PC-9 (cell line): Measurements from ENCODE around the gene METTL15. TPM values are rescaled to one million over a fixed set of nuclear protein-coding genes. Genes with fewer than 3 reads are reported as not detected.

Source experiments
- BruUV-seq: library from RNA; stranded (reverse); fragments of 400-500 nt; replicated peaks from 2 replicates; lab custom pipeline; 2021; lab: Mats Ljungman, UMichigan
- CTCF ChIA-PET: fragments of 300-600 bp; sonication (Branson Sonifier 250); formaldehyde crosslinking; loops from one replicate; lab custom pipeline; 2022; ENCODE audit warnings: antibody characterized with exemption; lab: Charles Lee
- POLR2A ChIA-PET: fragments of 300-600 bp; sonication (Branson Sonifier 250); formaldehyde crosslinking; loops from one replicate; lab custom pipeline; 2022; ENCODE audit warnings: antibody characterized with exemption; ENCODE audit not compliant: unreplicated experiment; lab: Charles Lee
- DNase-seq, 2 experiments: peaks; one replicate each; pipeline versions ENCODE4 v3.0.0 to v3.0.0-alpha.2; 2015 to 2022; ENCODE audit warnings: mixed read lengths in 1 of 2
- H2AFZ ChIP-seq: fragments of 200-600 bp; sonication (generic); 2 replicates; pipeline ENCODE4 v1.8.1; 2017; ENCODE audit warnings: antibody characterized with exemption
- H3F3A ChIP-seq: fragments of 200-600 bp; sonication (generic); 2 replicates; pipeline ENCODE4 v1.8.1; 2017; ENCODE audit warnings: antibody characterized with exemption, mild to moderate bottlenecking, low read depth; ENCODE audit not compliant: insufficient read depth
- H3K27ac ChIP-seq: fragments of 200-600 bp; sonication (generic); 2 replicates; pipeline ENCODE4 v1.6.1; 2016; ENCODE audit warnings: mixed run types
- H3K27me3 ChIP-seq: fragments of 200-600 bp; sonication (generic); 2 replicates; pipeline ENCODE4 v1.6.1; 2016; ENCODE audit warnings: low read depth, mixed run types; ENCODE audit not compliant: insufficient read depth
- H3K36me3 ChIP-seq: fragments of 200-600 bp; sonication (generic); 2 replicates; pipeline ENCODE4 v1.6.1; 2016; ENCODE audit warnings: low read depth, mixed run types
- H3K4me1 ChIP-seq: fragments of 200-600 bp; sonication (generic); replicated peaks from 2 replicates; pipeline ENCODE4 v1.6.1; 2016; ENCODE audit warnings: mixed run types; ENCODE audit not compliant: insufficient read depth
- H3K4me2 ChIP-seq: fragments of 200-600 bp; sonication (generic); 2 replicates; pipeline ENCODE4 v1.6.1; 2017; ENCODE audit warnings: mixed run types
- H3K4me3 ChIP-seq: fragments of 200-600 bp; sonication (generic); 2 replicates; pipeline ENCODE4 v1.6.1; 2016; ENCODE audit warnings: mixed run types
- H3K79me2 ChIP-seq: fragments of 200-600 bp; sonication (generic); 2 replicates; pipeline ENCODE4 v1.6.1; 2017; ENCODE audit warnings: low read depth, mixed run types
- H3K9me2 ChIP-seq: fragments of 200-600 bp; sonication (generic); 2 replicates; pipeline ENCODE4 v1.8.1; 2017; ENCODE audit warnings: mild to moderate bottlenecking; ENCODE audit not compliant: insufficient read depth
- H3K9me3 ChIP-seq: fragments of 200-600 bp; sonication (generic); 2 replicates; pipeline ENCODE4 v1.8.1; 2016; ENCODE audit warnings: low read depth; ENCODE audit not compliant: insufficient read depth
- H4K20me1 ChIP-seq: fragments of 200-600 bp; sonication (generic); 2 replicates; pipeline ENCODE4 v1.8.1; 2017; ENCODE audit not compliant: insufficient read depth
- CTCF ChIP-seq: fragments of 200-600 bp; sonication (generic); conservative IDR thresholded peaks from 2 replicates; pipeline ENCODE4 v1.6.1; 2017; ENCODE audit warnings: mixed run types, antibody characterized with exemption, mild to moderate bottlenecking, moderate library complexity
- EZH2 ChIP-seq: fragments of 200-600 bp; sonication (generic); IDR thresholded peaks from 2 replicates; pipeline ENCODE4 v1.8.0; 2017; ENCODE audit warnings: antibody characterized with exemption, low read depth
- intact Hi-C: fragments of 100-400 bp; cut with micrococcal nuclease; formaldehyde crosslinking; loops from one replicate; pipeline ENCODE4 v1.10.0; 2022; ENCODE audit not compliant: unreplicated experiment
- total RNA-seq: library from RNA; stranded (reverse); gene quantifications from 2 replicates; pipeline ENCODE4 v1.2.3, GENCODE V29; 2021

The METTL15 gene
- total RNA-seq, 1 experiment from 2014 or later: 19.9 TPM

DNA sequence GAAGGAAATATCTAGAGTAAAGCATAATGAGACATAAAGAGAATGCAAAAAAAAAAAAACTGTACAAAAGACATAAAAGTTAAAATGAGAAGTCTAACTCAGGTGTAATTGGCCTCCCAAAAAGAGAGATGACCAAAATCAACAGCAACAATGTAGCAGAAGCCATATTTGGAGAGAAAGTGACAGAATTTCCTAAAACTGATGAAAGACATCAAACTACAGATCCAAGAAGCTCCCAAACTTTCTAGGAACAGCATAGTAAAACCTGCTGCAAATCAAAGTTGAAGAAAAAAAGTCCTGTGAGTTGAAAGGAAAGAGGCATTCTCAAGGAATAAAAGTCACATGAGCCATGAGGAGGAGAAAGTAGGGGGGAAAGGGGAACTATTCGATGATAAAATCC, 231.3 kb downstream of the METTL15 start:
- no peak for DNase-seq

GRCh38 chr11:28342716-28343115, 234.5 kb downstream of the METTL15 start:
- no peaks in the 10 kb centered on the region for H4K20me1 ChIP-seq
- no peak overlapping the region for H3K4me3 ChIP-seq
- H3K36me3 ChIP-seq: no peaks in the 10 kb centered on the region
- H2AFZ ChIP-seq: 0 out of 2 replicates have a peak overlapping the region, but pooled peaks have one; percentile 18
- peak overlapping the region; percentile 25; the same call in 1 of the 2 replicates for H3K4me2 ChIP-seq
- CTCF ChIA-PET: no interaction called here
- no peak for DNase-seq
- H3K27ac ChIP-seq: peak overlapping the region; percentile 81
- BruUV-seq: no TSS peak
- no peaks in the 10 kb centered on the region for H3K27me3 ChIP-seq
- H3K4me1 ChIP-seq: peaks cover 37% of the 10 kb centered on the region
- H3F3A ChIP-seq: peaks cover 14% of the 10 kb centered on the region; the same call in 1 of the 2 replicates
- POLR2A ChIA-PET: interaction anchor here (0.6 kb wide), 1 partner anchor 170 kb away, joined by 9 read pairs; no protein-coding TSS in a partner anchor
- TF ChIP-seq CTCF (no peak), EZH2 (no peak)
- peaks cover 8% of the 10 kb centered on the region for H3K9me3 ChIP-seq
- no peaks in the 10 kb centered on the region for H3K9me2 ChIP-seq
- no peaks in the 10 kb centered on the region for H3K79me2 ChIP-seq
- intact Hi-C loops: loop anchor here (10.0 kb wide), 4 partner anchors 238 to 492 kb away; partner anchors contain the start of genes KIF18A and METTL15

More for the DNA sequence above, 231.3 kb downstream of the METTL15 start:
- H3K79me2 ChIP-seq: no peaks in the 10 kb centered on the region
- intact Hi-C loops: no loop called here
- peaks cover 8% of the 10 kb centered on the region for H3K9me3 ChIP-seq
- CTCF ChIA-PET: no interaction called here
- no peak for TF ChIP-seq EZH2
- no peak for TF ChIP-seq CTCF
- no peaks in the 10 kb centered on the region for H3K9me2 ChIP-seq
- H3K27me3 ChIP-seq: no peaks in the 10 kb centered on the region
- H3K4me1 ChIP-seq: peaks cover 18% of the 10 kb centered on the region
- no peaks in the 10 kb centered on the region for H4K20me1 ChIP-seq
- H3K27ac ChIP-seq: no peak overlapping the region
- BruUV-seq: no TSS peak
- no peak overlapping the region for H3K4me3 ChIP-seq
- H3F3A ChIP-seq: 0 out of 2 replicates have a peak, but pooled peaks cover 6% of the 10 kb centered on the region
- H2AFZ ChIP-seq: no peak overlapping the region
- no peak overlapping the region for H3K4me2 ChIP-seq
- POLR2A ChIA-PET: no interaction called here
- no peaks in the 10 kb centered on the region for H3K36me3 ChIP-seq

GRCh38 chr11:28343304-28344233, 235.4 kb downstream of the METTL15 start:
- no peak overlapping the region for H3K4me3 ChIP-seq
- CTCF ChIA-PET: no interaction called here
- BruUV-seq: no TSS peak

More at GRCh38 chr11:28343304-28344233, 235.4 kb downstream of the METTL15 start:
- TF ChIP-seq EZH2: no peak
- Histone ChIP-seq H4K20me1 (no peaks in the 10 kb centered on the region), H3K4me2 (peak overlapping the region; percentile 25; the same call in 1 of the 2 replicates), H3K79me2 (no peaks in the 10 kb centered on the region), H2AFZ (0 out of 2 replicates have a peak overlapping the region, but pooled peaks have one; percentile 18), H3K36me3 (no peaks in the 10 kb centered on the region), H3K27ac (peak overlapping the region; percentile 81), H3K27me3 (no peaks in the 10 kb centered on the region), H3K4me1 (peaks cover 37% of the 10 kb centered on the region), H3K9me2 (no peaks in the 10 kb centered on the region), H3K9me3 (peaks cover 8% of the 10 kb centered on the region), H3F3A (peaks cover 14% of the 10 kb centered on the region; the same call in 1 of the 2 replicates)
- peak; percentile 38 to 61 for DNase-seq
- intact Hi-C loops: loop anchor here (10.0 kb wide), 4 partner anchors 239 to 491 kb away; partner anchors contain the start of genes KIF18A and METTL15
- POLR2A ChIA-PET: interaction anchor here (0.6 kb wide), 2 partner anchors 171 to 637 kb away, joined by 3 to 9 read pairs; no protein-coding TSS in a partner anchor
